HL-60 (cell line): ENCODE results near the gene VPS18.

Source experiments
- GABPA ChIP-seq: IDR thresholded peaks from 2 replicates; pipeline ENCODE4 v1.6.1; 2012; ENCODE audit warnings: low read depth
- TF ChIP-seq, protein P1 (sequence below): IDR thresholded peaks from one replicate; pipeline ENCODE4 v1.5.1; 2011; ENCODE audit warnings: low read length, control low read depth, inconsistent platforms; ENCODE audit not compliant: insufficient read depth
- TF ChIP-seq, protein P2 (sequence below): IDR thresholded peaks from 2 replicates; pipeline ENCODE4 v1.6.1; 2012; ENCODE audit warnings: low read depth; ENCODE audit not compliant: insufficient replicate concordance

- TF ChIP-seq, protein P1, sequence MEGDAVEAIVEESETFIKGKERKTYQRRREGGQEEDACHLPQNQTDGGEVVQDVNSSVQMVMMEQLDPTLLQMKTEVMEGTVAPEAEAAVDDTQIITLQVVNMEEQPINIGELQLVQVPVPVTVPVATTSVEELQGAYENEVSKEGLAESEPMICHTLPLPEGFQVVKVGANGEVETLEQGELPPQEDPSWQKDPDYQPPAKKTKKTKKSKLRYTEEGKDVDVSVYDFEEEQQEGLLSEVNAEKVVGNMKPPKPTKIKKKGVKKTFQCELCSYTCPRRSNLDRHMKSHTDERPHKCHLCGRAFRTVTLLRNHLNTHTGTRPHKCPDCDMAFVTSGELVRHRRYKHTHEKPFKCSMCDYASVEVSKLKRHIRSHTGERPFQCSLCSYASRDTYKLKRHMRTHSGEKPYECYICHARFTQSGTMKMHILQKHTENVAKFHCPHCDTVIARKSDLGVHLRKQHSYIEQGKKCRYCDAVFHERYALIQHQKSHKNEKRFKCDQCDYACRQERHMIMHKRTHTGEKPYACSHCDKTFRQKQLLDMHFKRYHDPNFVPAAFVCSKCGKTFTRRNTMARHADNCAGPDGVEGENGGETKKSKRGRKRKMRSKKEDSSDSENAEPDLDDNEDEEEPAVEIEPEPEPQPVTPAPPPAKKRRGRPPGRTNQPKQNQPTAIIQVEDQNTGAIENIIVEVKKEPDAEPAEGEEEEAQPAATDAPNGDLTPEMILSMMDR = no peak
- TF ChIP-seq GABPA = no peak
- TF ChIP-seq, protein P2, sequence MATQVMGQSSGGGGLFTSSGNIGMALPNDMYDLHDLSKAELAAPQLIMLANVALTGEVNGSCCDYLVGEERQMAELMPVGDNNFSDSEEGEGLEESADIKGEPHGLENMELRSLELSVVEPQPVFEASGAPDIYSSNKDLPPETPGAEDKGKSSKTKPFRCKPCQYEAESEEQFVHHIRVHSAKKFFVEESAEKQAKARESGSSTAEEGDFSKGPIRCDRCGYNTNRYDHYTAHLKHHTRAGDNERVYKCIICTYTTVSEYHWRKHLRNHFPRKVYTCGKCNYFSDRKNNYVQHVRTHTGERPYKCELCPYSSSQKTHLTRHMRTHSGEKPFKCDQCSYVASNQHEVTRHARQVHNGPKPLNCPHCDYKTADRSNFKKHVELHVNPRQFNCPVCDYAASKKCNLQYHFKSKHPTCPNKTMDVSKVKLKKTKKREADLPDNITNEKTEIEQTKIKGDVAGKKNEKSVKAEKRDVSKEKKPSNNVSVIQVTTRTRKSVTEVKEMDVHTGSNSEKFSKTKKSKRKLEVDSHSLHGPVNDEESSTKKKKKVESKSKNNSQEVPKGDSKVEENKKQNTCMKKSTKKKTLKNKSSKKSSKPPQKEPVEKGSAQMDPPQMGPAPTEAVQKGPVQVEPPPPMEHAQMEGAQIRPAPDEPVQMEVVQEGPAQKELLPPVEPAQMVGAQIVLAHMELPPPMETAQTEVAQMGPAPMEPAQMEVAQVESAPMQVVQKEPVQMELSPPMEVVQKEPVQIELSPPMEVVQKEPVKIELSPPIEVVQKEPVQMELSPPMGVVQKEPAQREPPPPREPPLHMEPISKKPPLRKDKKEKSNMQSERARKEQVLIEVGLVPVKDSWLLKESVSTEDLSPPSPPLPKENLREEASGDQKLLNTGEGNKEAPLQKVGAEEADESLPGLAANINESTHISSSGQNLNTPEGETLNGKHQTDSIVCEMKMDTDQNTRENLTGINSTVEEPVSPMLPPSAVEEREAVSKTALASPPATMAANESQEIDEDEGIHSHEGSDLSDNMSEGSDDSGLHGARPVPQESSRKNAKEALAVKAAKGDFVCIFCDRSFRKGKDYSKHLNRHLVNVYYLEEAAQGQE = no peak
Observed at GRCh38 chr15:40949756-40950207, 55.5 kb downstream of the VPS18 start.
